A549 treated with Mapracorat at 1 μM for 4 hours (cell line): Measurements from ENCODE around the gene CTSD. TPM values are rescaled to one million over a fixed set of nuclear protein-coding genes. Genes with fewer than 3 reads are reported as not detected.

Experiments
- total RNA-seq: library from RNA; stranded (reverse); fragments of 200-300 nt; extraction: Qiagen RNA extraction; gene quantifications from 5 replicates; pipeline ENCODE4 v1.2.3, GENCODE V29; 2022

CTSD gene
- total RNA-seq: 349 to 542 TPM (median 490 TPM) in 5 replicates

GRCh38 chr11:1763796-1764661 is at the start of gene CTSD:
Gene CTSD (minus strand): TSS chr11:1763927. CDS start chr11:1763859, 68 bp downstream.

GRCh38 chr11:1750481-1750839 is 13.3 kb downstream of the CTSD start, which contains the start of gene IFITM10:
Gene IFITM10 (minus strand): TSS chr11:1750595. CDS start chr11:1750442, 153 bp downstream.

Other genes starting within 250 kb of the CTSD start
- 1.4 to 2.2 TPM (median 1.8 TPM) in 5 replicates for gene DUSP8, start 191.7 kb downstream of the CTSD start, total RNA-seq
- not detected in 5 replicates for gene KRTAP5-1, start 178.6 kb downstream of the CTSD start, total RNA-seq
- not detected in 5 replicates for gene KRTAP5-2, start 165.6 kb downstream of the CTSD start, total RNA-seq
- not detected in 5 replicates for gene KRTAP5-3, start 155.5 kb downstream of the CTSD start, total RNA-seq
- gene KRTAP5-4, start 141.8 kb downstream of the CTSD start, total RNA-seq: not detected in 5 replicates
- gene KRTAP5-5, start 134.2 kb downstream of the CTSD start, total RNA-seq: not detected in 5 replicates
- not detected in 5 replicates for gene KRTAP5-6, start 66.7 kb downstream of the CTSD start, total RNA-seq
- gene IFITM10, start 13.3 kb downstream of the CTSD start, total RNA-seq: 1.0 to 2.1 TPM (median 1.3 TPM) in 5 replicates
- gene SYT8, start 71.1 kb upstream of the CTSD start, total RNA-seq: 0.12 to 0.49 TPM (median 0.26 TPM) in 5 replicates
- 0.23 TPM in 1 of 5 replicates, not detected in the others for gene TNNI2, start 75.1 kb upstream of the CTSD start, total RNA-seq
- gene LSP1, start 89.2 kb upstream of the CTSD start, total RNA-seq: 1.2 to 1.6 TPM (median 1.4 TPM) in 5 replicates
- gene PRR33, start 128.0 kb upstream of the CTSD start, total RNA-seq: not detected in 5 replicates
- 0.24 TPM in 1 of 5 replicates, not detected in the others for gene TNNT3, start 155.8 kb upstream of the CTSD start, total RNA-seq
- gene MRPL23, start 183.4 kb upstream of the CTSD start, total RNA-seq: 142 to 159 TPM (median 154 TPM) in 5 replicates
- gene H19, start 233.9 kb upstream of the CTSD start, total RNA-seq: 8.2 to 16.8 TPM (median 14.6 TPM) in 5 replicates